HepG2 (cell line): ENCODE results near the gene SEMA3B. TPM values are rescaled to one million over a fixed set of nuclear protein-coding genes. Genes with fewer than 3 reads are reported as not detected.

Experiments
- ATAC-seq: fragments of 200-7000 bp; cut with Tn5 transposase; 3 replicates; pipeline ENCODE4 v1.9.1; 2020; ENCODE audit warnings: mild to moderate bottlenecking, moderate library complexity
- BruUV-seq: library from RNA; stranded (reverse); fragments of 400-500 nt; replicated peaks from 2 replicates; lab custom pipeline; 2021; lab: Mats Ljungman, UMichigan
- CTCF ChIA-PET: fragments of 300-600 bp; formaldehyde crosslinking; extraction: SDS; loops from one replicate; lab custom pipeline; 2021; ENCODE audit warnings: low total read pairs, inconsistent platforms, low intra/inter-chr PET ratio; lab: Yijun Ruan, JAX
- POLR2A ChIA-PET: fragments of 350-600 bp; sonication (Branson Sonifier 250); formaldehyde crosslinking; loops from one replicate; lab custom pipeline; 2020; ENCODE audit warnings: antibody characterized with exemption, inconsistent platforms; lab: Yijun Ruan, JAX
- DNase-seq: peaks from one replicate; pipeline ENCODE4 v3.0.0-alpha.2; 2015; ENCODE audit warnings: low spot score
- FAIRE-seq: peaks from 3 replicates; lab custom pipeline; 2011; peaks lifted over from hg19 to GRCh38; lab: Jason Lieb, UNC
- H2AFZ ChIP-seq: one replicate; pipeline ENCODE4 v1.6.1; 2011; ENCODE audit warnings: low read length, inconsistent platforms
- H3K27ac ChIP-seq: fragments of 300-600 bp; 3 replicates; pipeline ENCODE4 v1.8.0; 2011; ENCODE audit warnings: mixed run types, mild to moderate bottlenecking, mixed read lengths, low read length, inconsistent platforms; ENCODE audit not compliant: insufficient read depth; ENCODE audit errors: extremely low read length
- H3K27me3 ChIP-seq, 2 experiments: fragments of 200-600 bp in 1 of 2; 2 replicates in 1 of 2; 3 replicates in 1 of 2; pipeline versions ENCODE4 v1.6.0 to v1.8.0; 2011; ENCODE audit warnings: low read length in 2 of 2, mild to moderate bottlenecking in 2 of 2, moderate library complexity in 2 of 2, inconsistent platforms in 1 of 2; ENCODE audit not compliant: insufficient read depth in 2 of 2, control insufficient read depth in 1 of 2
- H3K36me3 ChIP-seq, 2 experiments: fragments of 200-600 bp in 1 of 2; replicated peaks in 1 of 2; 2 replicates in 1 of 2; 3 replicates in 1 of 2; pipeline versions ENCODE4 v1.5.1 to v1.8.0; 2011; ENCODE audit warnings: low read length in 2 of 2, inconsistent platforms in 1 of 2; ENCODE audit not compliant: insufficient read depth in 2 of 2, control insufficient read depth in 1 of 2
- H3K4me1 ChIP-seq: 2 replicates; pipeline ENCODE4 v1.5.1; 2012; ENCODE audit warnings: low read length, inconsistent platforms; ENCODE audit not compliant: insufficient read depth
- H3K4me2 ChIP-seq: 2 replicates; pipeline ENCODE4 v1.6.0; 2011; ENCODE audit warnings: low read depth, low read length, inconsistent platforms
- H3K4me3 ChIP-seq, 3 experiments: fragments of 200-600 bp in 1 of 3; sonication (generic), shearing (Covaris generic) in 1 of 3; replicated peaks in 1 of 3; 2 replicates each; pipeline ENCODE4 v1.5.1; 2011 to 2016; ENCODE audit warnings: low read length in 3 of 3, inconsistent platforms in 2 of 3, low read depth in 2 of 3, mild to moderate bottlenecking in 2 of 3, control low read depth in 1 of 3, mixed read lengths in 1 of 3; ENCODE audit not compliant: insufficient read depth in 1 of 3
- H3K79me2 ChIP-seq: one replicate; pipeline ENCODE4 v1.6.1; 2011; ENCODE audit warnings: low read length, inconsistent platforms; ENCODE audit not compliant: insufficient read depth
- H3K9ac ChIP-seq: 2 replicates; pipeline ENCODE4 v1.6.0; 2011; ENCODE audit warnings: mild to moderate bottlenecking, low read depth, low read length, inconsistent platforms; ENCODE audit not compliant: insufficient read depth
- H3K9me3 ChIP-seq: 2 replicates; pipeline ENCODE4 v1.5.1; 2012; ENCODE audit warnings: mild to moderate bottlenecking, low read length
- H4K20me1 ChIP-seq: 2 replicates; pipeline ENCODE4 v1.6.0; 2011; ENCODE audit warnings: inconsistent platforms, mild to moderate bottlenecking, low read length, moderate library complexity; ENCODE audit not compliant: insufficient read depth
- BCL3 ChIP-seq: sonication (generic); formaldehyde crosslinking; IDR thresholded peaks from 2 replicates; pipeline ENCODE4 v1.5.1; 2020; ENCODE audit warnings: mild to moderate bottlenecking, missing genetic modification reagents, moderate library complexity
- CENPT ChIP-seq: sonication (generic); formaldehyde crosslinking; IDR thresholded peaks from 2 replicates; pipeline ENCODE4 v1.8.0; 2022; ENCODE audit warnings: low read depth, mild to moderate bottlenecking, moderate library complexity, missing genetic modification reagents
- HOXD1 ChIP-seq: sonication (generic); formaldehyde crosslinking; IDR thresholded peaks from 2 replicates; pipeline ENCODE4 v1.5.0; 2020; ENCODE audit warnings: missing genetic modification reagents
- IRF2 ChIP-seq: IDR thresholded peaks from 2 replicates; pipeline ENCODE4 v1.6.1; 2018; ENCODE audit warnings: missing genetic modification reagents, missing compliant biosample characterization
- KDM5B ChIP-seq: sonication (generic); formaldehyde crosslinking; IDR thresholded peaks from 2 replicates; pipeline ENCODE4 v1.4.0; 2020; ENCODE audit warnings: missing genetic modification reagents, mild to moderate bottlenecking, borderline replicate concordance
- KLF6 ChIP-seq: IDR thresholded peaks from 2 replicates; pipeline ENCODE4 v1.8.0; 2016; ENCODE audit warnings: missing biosample characterization, missing genetic modification reagents
- MED1 ChIP-seq: sonication (generic); formaldehyde crosslinking; IDR thresholded peaks from 2 replicates; pipeline ENCODE4 v1.4.0; 2020; ENCODE audit warnings: missing genetic modification reagents
- NFYB ChIP-seq: sonication (generic); formaldehyde crosslinking; IDR thresholded peaks from 2 replicates; pipeline ENCODE4 v1.4.0; 2020; ENCODE audit warnings: missing genetic modification reagents
- NR1H2 ChIP-seq: sonication (generic); formaldehyde crosslinking; IDR thresholded peaks from 2 replicates; pipeline ENCODE4 v1.8.1; 2022; ENCODE audit warnings: low read depth, missing genetic modification reagents, borderline replicate concordance
- PBX2 ChIP-seq: IDR thresholded peaks from 2 replicates; pipeline ENCODE4 v1.6.1; 2016; ENCODE audit warnings: control low read depth
- SMC3 ChIP-seq: IDR thresholded peaks from 2 replicates; pipeline ENCODE4 v1.6.1; 2011; ENCODE audit warnings: low read length, improper control_type of control experiment
- STAT6 ChIP-seq: sonication (generic); formaldehyde crosslinking; IDR thresholded peaks from 2 replicates; pipeline ENCODE4 v1.4.0; 2020; ENCODE audit warnings: missing genetic modification reagents, mild to moderate bottlenecking, borderline replicate concordance
- YEATS4 ChIP-seq: sonication (generic); formaldehyde crosslinking; IDR thresholded peaks from 2 replicates; pipeline ENCODE4 v1.4.0; 2020; ENCODE audit warnings: missing genetic modification reagents, borderline replicate concordance
- ZFYVE20 ChIP-seq: sonication (generic); formaldehyde crosslinking; IDR thresholded peaks from 2 replicates; pipeline ENCODE4 v1.8.0; 2023; ENCODE audit warnings: low read depth, mild to moderate bottlenecking, moderate library complexity, missing genetic modification reagents, borderline replicate concordance
- ZNF251 ChIP-seq: sonication (generic); formaldehyde crosslinking; IDR thresholded peaks from 2 replicates; pipeline ENCODE4 v1.9.0; 2021; ENCODE audit warnings: mild to moderate bottlenecking, missing genetic modification reagents
- ZNF773 ChIP-seq: sonication (generic); formaldehyde crosslinking; IDR thresholded peaks from 2 replicates; pipeline ENCODE4 v1.4.0; 2020; ENCODE audit warnings: missing genetic modification reagents, borderline replicate concordance
- ZNF841 ChIP-seq: sonication (generic); formaldehyde crosslinking; IDR thresholded peaks from 2 replicates; pipeline ENCODE4 v1.8.1; 2023; ENCODE audit warnings: missing genetic modification reagents, borderline replicate concordance
- WGBS: methylation state at CpG from one replicate; pipeline ENCODE4 v1.1.6; 2017; ENCODE audit warnings: low lambda C conversion rate; 5-methylcytosine and 5-hydroxymethylcytosine counted together
- in situ Hi-C: cut with HindIII; loops from 2 replicates; pipeline ENCODE4 v1.10.0; 2017; ENCODE audit warnings: low pct_unique_long_range_greater_than_20kb; ENCODE audit not compliant: extremely low pct_ligation_motif_present
- intact Hi-C: fragments of 100-400 bp; cut with micrococcal nuclease; formaldehyde crosslinking; loops from one replicate; pipeline ENCODE4 v1.10.0; 2022; ENCODE audit not compliant: unreplicated experiment
- polyA plus RNA-seq, 8 experiments: library from polyadenylated mRNA; depleted of rRNA in 3 of 8; stranded (reverse) in 7 of 8; unstranded in 1 of 8; fragments of >200 nt; fragmentation: Illumina TruSeq in 4 of 8; extraction: Trizol in 4 of 8; gene quantifications; 2 replicates each; pipeline versions ENCODE4 v1.2.1 to v1.2.3, GENCODE V29; 2011 to 2016; ENCODE audit warnings: low read depth in 4 of 8, missing spikeins in 1 of 8, mixed read lengths in 1 of 8; ENCODE audit not compliant: insufficient read depth in 1 of 8
- total RNA-seq, 5 experiments: library from RNA; depleted of rRNA; stranded (reverse); fragments of >200 nt; fragmentation: Illumina TruSeq; extraction: Trizol; gene quantifications; 2 replicates each; pipeline ENCODE4 v1.2.3, GENCODE V29; 2016; ENCODE audit warnings: low read depth in 1 of 5

Gene SEMA3B
- total and polyA plus RNA-seq, 2 of the 13 experiments (the other 11 are each of a cell fraction or from before 2014, with no cell fraction given) = 93.2 to 158 TPM

- TF ChIP-seq BCL3 (no peak), KDM5B (CRISPR knock-in tag) (peak; percentile 19; the same call in 1 of the 2 replicates), MED1 (CRISPR knock-in tag) (no peak; the same call in 1 of the 2 replicates), SMC3 (no peak), HOXD1 (CRISPR knock-in tag) (no peak)
Measured at GRCh38 chr3:50320853-50321335, 51.9 kb downstream of the SEMA3B start (continued).

GRCh38 chr3:50321336-50322114 is 52.6 kb downstream of the SEMA3B start:
- FAIRE-seq (peak; percentile 28), ATAC-seq (peak; percentile 73)
- CTCF ChIA-PET = interaction anchor here (0.9 to 2.3 kb wide), 3 partner anchors 18 to 94 kb away, joined by 3 to 15 read pairs (median 3); partner anchors contain the start of genes HYAL1, HYAL3 and NAA80
- TF ChIP-seq YEATS4 (CRISPR knock-in tag) = peak; percentile 60; the same call in 1 of the 2 replicates
- no peak for TF ChIP-seq ZNF841 (CRISPR knock-in tag)
- no peak; the same call in 1 of the 2 replicates for TF ChIP-seq NFYB (CRISPR knock-in tag)
- no peak; the same call in 1 of the 2 replicates for TF ChIP-seq IRF2 (CRISPR knock-in tag)
- peak; percentile 57; the same call in 1 of the 2 replicates for TF ChIP-seq ZFYVE20
- no peak for TF ChIP-seq ZNF251 (CRISPR knock-in tag)
- TF ChIP-seq ZNF773 (CRISPR knock-in tag) = peak; percentile 27; the same call in 1 of the 2 replicates
- TF ChIP-seq KLF6 (CRISPR knock-in tag) = no peak
- TF ChIP-seq CENPT (CRISPR knock-in tag) = no peak
- no peak for TF ChIP-seq PBX2 (CRISPR knock-in tag)
- TF ChIP-seq NR1H2 (CRISPR knock-in tag) = no peak
- TF ChIP-seq STAT6 (CRISPR knock-in tag) = no peak; the same call in 1 of the 2 replicates

More at GRCh38 chr3:50321336-50322114, 52.6 kb downstream of the SEMA3B start:
- no peak overlapping the region for H2AFZ ChIP-seq
- no peaks in the 10 kb centered on the region; a peak in 1 of 5 replicates for H3K27me3 ChIP-seq
- H3K9ac ChIP-seq = peak overlapping the region; percentile 99
- under 1% methylated on average over 22 of the region's 59 CpGs for WGBS
- DNase-seq = peak; percentile 90
- no peaks in the 10 kb centered on the region for H3K9me3 ChIP-seq
- H4K20me1 ChIP-seq = no peaks in the 10 kb centered on the region
- H3K79me2 ChIP-seq = peaks cover 25% of the 10 kb centered on the region
- peak overlapping the region; percentile 81 to 91 (median 85); a peak in 5 of 6 replicates for H3K4me3 ChIP-seq
- in situ Hi-C loops = loop anchor here (5.0 kb wide), 1 partner anchor 59 kb away; no protein-coding TSS in a partner anchor
- intact Hi-C loops = loop anchor here (1.0 kb wide), 1 partner anchor 22 kb away; the partner anchor contains the start of genes HYAL3 and NAA80
- H3K36me3 ChIP-seq = peaks cover 15 to 41% of the 10 kb centered on the region in 2 experiments
- peak overlapping the region; percentile 100 for H3K27ac ChIP-seq
- no TSS peak for BruUV-seq
- H3K4me1 ChIP-seq = peaks cover 79% of the 10 kb centered on the region
- POLR2A ChIA-PET = interaction anchor here (0.6 to 13.0 kb wide), 14 partner anchors 13 to 125 kb away, joined by 3 to 222 read pairs (median 8); partner anchors contain the start of genes GNAI2, HYAL1, HYAL3 and IFRD2
- peak overlapping the region; percentile 94 for H3K4me2 ChIP-seq
